ENCODE results near the gene UQCR11. TPM values are rescaled to one million over a fixed set of nuclear protein-coding genes. Genes with fewer than 3 reads are reported as not detected.

UQCR11 gene
- total and polyA plus RNA-seq, 2 donors (not counting 3 experiments of a cell fraction or from before 2014, with no cell fraction given), result 165 to 210 TPM

GRCh38 chr19:1651568-1652291, 46.5 kb upstream of the UQCR11 start:
- Histone ChIP-seq H3K36me3 (ENCODE audit: control insufficient read depth in 2 of 2, extremely low read depth in 1 of 2, insufficient read depth in 2 of 2, low read length in 2 of 2) (peaks cover 2 to 16% of the 10 kb centered on the region in 2 experiments), H3K79me2 (ENCODE audit: control insufficient read depth, insufficient read depth, low read length) (peaks cover 37% of the 10 kb centered on the region), H3K9me3 (replicated peaks; ENCODE audit: control insufficient read depth, insufficient read depth, low read length) (no peaks in the 10 kb centered on the region), H3K4me2 (ENCODE audit: insufficient read depth, low read length) (peak overlapping the region; percentile 55), H3K9ac (replicated peaks; ENCODE audit: extremely low read depth, insufficient read depth, low read length) (peak overlapping the region; percentile 82), H3K27me3 (ENCODE audit: control insufficient read depth in 2 of 2, insufficient read depth in 2 of 2, low read length in 2 of 2) (no peaks in the 10 kb centered on the region), H3K9me1 (replicated peaks; ENCODE audit: control insufficient read depth, extremely low read depth, insufficient read depth, low read length) (no peaks in the 10 kb centered on the region), H3K27ac (ENCODE audit: insufficient read depth, low read depth, low read length) (peak overlapping the region; percentile 0), H3K4me3 (replicated peaks in 1 of 3; ENCODE audit: insufficient read depth in 1 of 3, low read depth in 1 of 3, low read length in 3 of 3) (peak overlapping the region; percentile 45 to 89 (median 62)), H2AFZ (ENCODE audit: low read depth, low read length) (no peak overlapping the region), H4K20me1 (replicated peaks; ENCODE audit: control insufficient read depth, extremely low read depth, insufficient read depth, low read length) (no peaks in the 10 kb centered on the region), H3K4me1 (ENCODE audit: control insufficient read depth, extremely low read depth, insufficient read depth, low read length) (peaks cover 2% of the 10 kb centered on the region)
- peak; percentile 40 for DNase-seq (ENCODE audit: low read depth, low spot score)
- no peak for TF ChIP-seq POLR2A (IDR thresholded peaks at IDR 0.05; ENCODE audit: low read depth, low read length)
- peak; percentile 22 for TF ChIP-seq POLR2AphosphoS5 (IDR thresholded peaks at IDR 0.05; ENCODE audit: insufficient read depth, low read depth, low read length)
- CTCF ChIA-PET, result interaction anchor here (1.1 to 2.1 kb wide), 4 partner anchors 11 to 105 kb away, joined by 4 to 11 read pairs (median 6); partner anchors contain the start of gene UQCR11
- POLR2A ChIA-PET, result no interaction called here
- FAIRE-seq, result no peak
- dilution Hi-C loops (cut with MboI; ENCODE audit: extremely low pct_ligation_motif_present, low sequenced_read_pairs), result no loop called here
- intact Hi-C loops (cut with micrococcal nuclease), result loop anchor here (2.0 kb wide), 2 partner anchors 85 to 161 kb away; partner anchors contain the start of gene ATP8B3
- no TSS peak for BruUV-seq (replicated peaks)

- DNase-seq (ENCODE audit: low read depth, low spot score), result peak; percentile 42
- BruUV-seq (replicated peaks), result TSS peak; percentile 33
- no peak for TF ChIP-seq CTCF (IDR thresholded peaks at IDR 0.05; ENCODE audit: extremely low read depth in 1 of 2, insufficient read depth in 1 of 2, low read depth in 1 of 2, low read length in 2 of 2)
- TF ChIP-seq JUN (IDR thresholded peaks at IDR 0.05; ENCODE audit: borderline replicate concordance, insufficient read depth, insufficient read length, low read depth), result no peak
- TF ChIP-seq MYC (IDR thresholded peaks at IDR 0.05; ENCODE audit: low read depth, low read length), result no peak
- TF ChIP-seq GATA2 (IDR thresholded peaks at IDR 0.05; ENCODE audit: insufficient read depth, insufficient read length, low read depth, low read length), result no peak
- TF ChIP-seq EZH2 (IDR thresholded peaks at IDR 0.05; ENCODE audit: borderline replicate concordance, low read depth, low read length, severe bottlenecking), result no peak
- TF ChIP-seq FOS (IDR thresholded peaks at IDR 0.05; ENCODE audit: borderline replicate concordance, insufficient read depth, low read length), result no peak
- no peak for TF ChIP-seq MAX (IDR thresholded peaks at IDR 0.05; ENCODE audit: insufficient read depth, insufficient read length)
- no peak for TF ChIP-seq POLR2AphosphoS5 (IDR thresholded peaks at IDR 0.05; ENCODE audit: insufficient read depth, low read depth, low read length)
- no peak for TF ChIP-seq POLR2A (IDR thresholded peaks at IDR 0.05; ENCODE audit: low read depth, low read length)
- H3K27me3 ChIP-seq (ENCODE audit: control insufficient read depth in 2 of 2, insufficient read depth in 2 of 2, low read length in 2 of 2), result no peaks in the 10 kb centered on the region
- intact Hi-C loops (cut with micrococcal nuclease) (no loop called here), dilution Hi-C loops (cut with MboI; ENCODE audit: extremely low pct_ligation_motif_present, low sequenced_read_pairs) (no loop called here)
- H3K27ac ChIP-seq (ENCODE audit: insufficient read depth, low read depth, low read length), result peak overlapping the region; percentile 0
- H4K20me1 ChIP-seq (replicated peaks; ENCODE audit: control insufficient read depth, extremely low read depth, insufficient read depth, low read length), result no peaks in the 10 kb centered on the region
- H3K4me3 ChIP-seq (replicated peaks in 1 of 3; ENCODE audit: insufficient read depth in 1 of 3, low read depth in 1 of 3, low read length in 3 of 3), result peak overlapping the region; percentile 45 to 89 (median 62)
- no peak overlapping the region for H2AFZ ChIP-seq (ENCODE audit: low read depth, low read length)
- peaks cover 2% of the 10 kb centered on the region for H3K4me1 ChIP-seq (ENCODE audit: control insufficient read depth, extremely low read depth, insufficient read depth, low read length)
- ChIA-PET POLR2A (no interaction called here), CTCF (interaction anchor here (0.7 to 2.1 kb wide), 7 partner anchors 10 to 105 kb away, joined by 4 to 11 read pairs (median 4); partner anchors contain the start of gene UQCR11)
- H3K9ac ChIP-seq (replicated peaks; ENCODE audit: extremely low read depth, insufficient read depth, low read length), result peak overlapping the region; percentile 82
- H3K4me2 ChIP-seq (ENCODE audit: insufficient read depth, low read length), result peak overlapping the region; percentile 55
- H3K9me3 ChIP-seq (replicated peaks; ENCODE audit: control insufficient read depth, insufficient read depth, low read length), result no peaks in the 10 kb centered on the region
- no peak for FAIRE-seq
- H3K79me2 ChIP-seq (ENCODE audit: control insufficient read depth, insufficient read depth, low read length), result peaks cover 41% of the 10 kb centered on the region
- no peaks in the 10 kb centered on the region for H3K9me1 ChIP-seq (replicated peaks; ENCODE audit: control insufficient read depth, extremely low read depth, insufficient read depth, low read length)
- peaks cover 2 to 18% of the 10 kb centered on the region in 2 experiments for H3K36me3 ChIP-seq (ENCODE audit: control insufficient read depth in 2 of 2, extremely low read depth in 1 of 2, insufficient read depth in 2 of 2, low read length in 2 of 2)
Measured at GRCh38 chr19:1650650-1651567, 45.6 kb upstream of the UQCR11 start.
